ENCODE measurements around the gene DDX49.

DNA sequence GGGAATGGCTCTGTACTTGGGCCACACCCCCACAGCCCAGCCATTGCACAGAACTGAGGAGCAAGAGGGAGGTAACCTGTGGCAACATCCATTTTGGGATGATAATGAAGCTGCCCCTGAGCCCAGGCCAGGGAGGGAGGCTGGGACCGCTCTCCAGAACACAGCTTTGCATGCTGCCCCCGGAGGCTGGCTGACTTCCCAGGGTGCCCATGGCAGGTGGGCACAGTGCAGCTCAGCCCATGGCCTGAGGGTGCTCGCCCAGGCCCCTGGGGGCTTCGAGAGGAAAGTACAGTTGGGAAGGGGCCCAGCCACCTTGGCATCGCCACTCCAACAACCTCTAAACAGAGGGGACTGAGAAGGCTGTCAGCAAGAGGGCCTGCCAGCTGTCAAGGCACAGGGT, 6.0 kb upstream of the DDX49 start:
- TF ChIP-seq, protein P1, sequence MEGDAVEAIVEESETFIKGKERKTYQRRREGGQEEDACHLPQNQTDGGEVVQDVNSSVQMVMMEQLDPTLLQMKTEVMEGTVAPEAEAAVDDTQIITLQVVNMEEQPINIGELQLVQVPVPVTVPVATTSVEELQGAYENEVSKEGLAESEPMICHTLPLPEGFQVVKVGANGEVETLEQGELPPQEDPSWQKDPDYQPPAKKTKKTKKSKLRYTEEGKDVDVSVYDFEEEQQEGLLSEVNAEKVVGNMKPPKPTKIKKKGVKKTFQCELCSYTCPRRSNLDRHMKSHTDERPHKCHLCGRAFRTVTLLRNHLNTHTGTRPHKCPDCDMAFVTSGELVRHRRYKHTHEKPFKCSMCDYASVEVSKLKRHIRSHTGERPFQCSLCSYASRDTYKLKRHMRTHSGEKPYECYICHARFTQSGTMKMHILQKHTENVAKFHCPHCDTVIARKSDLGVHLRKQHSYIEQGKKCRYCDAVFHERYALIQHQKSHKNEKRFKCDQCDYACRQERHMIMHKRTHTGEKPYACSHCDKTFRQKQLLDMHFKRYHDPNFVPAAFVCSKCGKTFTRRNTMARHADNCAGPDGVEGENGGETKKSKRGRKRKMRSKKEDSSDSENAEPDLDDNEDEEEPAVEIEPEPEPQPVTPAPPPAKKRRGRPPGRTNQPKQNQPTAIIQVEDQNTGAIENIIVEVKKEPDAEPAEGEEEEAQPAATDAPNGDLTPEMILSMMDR (conservative IDR thresholded peaks at IDR 0.05; ENCODE audit: low read depth, low read length) = no peak
- no peak for TF ChIP-seq NFE2L2 (IDR thresholded peaks at IDR 0.05; ENCODE audit: low read depth, low read length)
- no peak for TF ChIP-seq MAZ (IDR thresholded peaks at IDR 0.05; ENCODE audit: borderline replicate concordance, low read depth, low read length)
- no peak for TF ChIP-seq CEBPB (IDR thresholded peaks at IDR 0.05; ENCODE audit: low read depth, low read length)
- TF ChIP-seq POLR2A (IDR thresholded peaks at IDR 0.05; ENCODE audit: low read depth, low read length) = no peak
- TF ChIP-seq, protein P2, sequence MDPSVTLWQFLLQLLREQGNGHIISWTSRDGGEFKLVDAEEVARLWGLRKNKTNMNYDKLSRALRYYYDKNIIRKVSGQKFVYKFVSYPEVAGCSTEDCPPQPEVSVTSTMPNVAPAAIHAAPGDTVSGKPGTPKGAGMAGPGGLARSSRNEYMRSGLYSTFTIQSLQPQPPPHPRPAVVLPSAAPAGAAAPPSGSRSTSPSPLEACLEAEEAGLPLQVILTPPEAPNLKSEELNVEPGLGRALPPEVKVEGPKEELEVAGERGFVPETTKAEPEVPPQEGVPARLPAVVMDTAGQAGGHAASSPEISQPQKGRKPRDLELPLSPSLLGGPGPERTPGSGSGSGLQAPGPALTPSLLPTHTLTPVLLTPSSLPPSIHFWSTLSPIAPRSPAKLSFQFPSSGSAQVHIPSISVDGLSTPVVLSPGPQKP (IDR thresholded peaks at IDR 0.05; ENCODE audit: borderline replicate concordance, low read depth, low read length) = no peak
- no peak for TF ChIP-seq RAD21 (IDR thresholded peaks at IDR 0.05; ENCODE audit: low read length)
- no peak for TF ChIP-seq RCOR1 (IDR thresholded peaks at IDR 0.05; ENCODE audit: insufficient replicate concordance, low read length)
- TF ChIP-seq SMC3 (IDR thresholded peaks at IDR 0.05; ENCODE audit: low read depth, low read length) = no peak
- no peak for TF ChIP-seq MXI1 (IDR thresholded peaks at IDR 0.05; ENCODE audit: borderline replicate concordance, low read depth, low read length)
- TF ChIP-seq FOS (IDR thresholded peaks at IDR 0.05; ENCODE audit: low read depth, low read length) = no peak
- no peak for TF ChIP-seq MAFK (IDR thresholded peaks at IDR 0.05; ENCODE audit: low read depth, low read length)
- TF ChIP-seq, protein P3, sequence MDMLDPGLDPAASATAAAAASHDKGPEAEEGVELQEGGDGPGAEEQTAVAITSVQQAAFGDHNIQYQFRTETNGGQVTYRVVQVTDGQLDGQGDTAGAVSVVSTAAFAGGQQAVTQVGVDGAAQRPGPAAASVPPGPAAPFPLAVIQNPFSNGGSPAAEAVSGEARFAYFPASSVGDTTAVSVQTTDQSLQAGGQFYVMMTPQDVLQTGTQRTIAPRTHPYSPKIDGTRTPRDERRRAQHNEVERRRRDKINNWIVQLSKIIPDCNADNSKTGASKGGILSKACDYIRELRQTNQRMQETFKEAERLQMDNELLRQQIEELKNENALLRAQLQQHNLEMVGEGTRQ (IDR thresholded peaks at IDR 0.05; ENCODE audit: low read depth, low read length) = no peak
